Caco-2 (cell line): ENCODE results near the gene MAD1L1. TPM values are rescaled to one million over a fixed set of nuclear protein-coding genes. Genes with fewer than 3 reads are reported as not detected.

Source experiments
- BruUV-seq: library from RNA; stranded (reverse); fragments of 400-500 nt; replicated peaks from 2 replicates; lab custom pipeline; 2021; lab: Mats Ljungman, UMichigan
- CTCF ChIA-PET: fragments of 300-600 bp; sonication (Branson Sonifier 250); formaldehyde crosslinking; loops from one replicate; lab custom pipeline; 2022; ENCODE audit warnings: antibody characterized with exemption; lab: Charles Lee
- POLR2A ChIA-PET: fragments of 300-600 bp; sonication (Branson Sonifier 250); formaldehyde crosslinking; loops from one replicate; lab custom pipeline; 2022; ENCODE audit warnings: antibody characterized with exemption; lab: Charles Lee
- DNase-seq, 2 experiments: peaks; one replicate each; pipeline versions ENCODE4 v3.0.0 to v3.0.0-alpha.2; 2020 to 2022
- H3K27me3 ChIP-seq: replicated peaks from 2 replicates; pipeline ENCODE4 v1.6.0; 2011; ENCODE audit warnings: low read length; ENCODE audit not compliant: control insufficient read depth, insufficient read depth
- H3K36me3 ChIP-seq: 2 replicates; pipeline ENCODE4 v1.5.1; 2011; ENCODE audit warnings: low read length; ENCODE audit not compliant: control insufficient read depth, insufficient read depth
- H3K4me1 ChIP-seq: fragments of 250-450 bp; sonication (Bioruptor Pico); 2 replicates; pipeline ENCODE4 v1.5.1; 2020; ENCODE audit warnings: mild to moderate bottlenecking
- H3K4me3 ChIP-seq: 2 replicates; pipeline ENCODE4 v1.5.1; 2011; ENCODE audit warnings: low read depth, mild to moderate bottlenecking, control low read depth, low read length
- H3K9me3 ChIP-seq: fragments of 250-450 bp; sonication (Bioruptor Pico); 2 replicates; pipeline ENCODE4 v1.5.1; 2020; ENCODE audit warnings: mild to moderate bottlenecking, moderate library complexity
- H3K27ac Mint-ChIP-seq: one replicate; pipeline ENCODE4 v1.8.0; 2022; ENCODE audit warnings: mixed read lengths; ENCODE audit not compliant: unreplicated experiment
- H3K27me3 Mint-ChIP-seq: one replicate; pipeline ENCODE4 v1.8.0; 2022; ENCODE audit warnings: mixed read lengths; ENCODE audit not compliant: insufficient read depth, unreplicated experiment
- H3K36me3 Mint-ChIP-seq: one replicate; pipeline ENCODE4 v1.8.0; 2022; ENCODE audit warnings: mild to moderate bottlenecking, mixed read lengths; ENCODE audit not compliant: insufficient read depth, unreplicated experiment
- H3K4me1 Mint-ChIP-seq: one replicate; pipeline ENCODE4 v1.8.0; 2022; ENCODE audit warnings: low read depth, mixed read lengths; ENCODE audit not compliant: unreplicated experiment
- H3K4me3 Mint-ChIP-seq: one replicate; pipeline ENCODE4 v1.8.0; 2022; ENCODE audit warnings: mild to moderate bottlenecking, moderate library complexity, mixed read lengths; ENCODE audit not compliant: unreplicated experiment
- H3K9me3 Mint-ChIP-seq: one replicate; pipeline ENCODE4 v1.8.0; 2022; ENCODE audit warnings: mixed read lengths; ENCODE audit not compliant: unreplicated experiment
- intact Hi-C: fragments of 100-400 bp; cut with micrococcal nuclease; formaldehyde crosslinking; loops from one replicate; pipeline ENCODE4 v1.10.0; 2022; ENCODE audit not compliant: unreplicated experiment
- total RNA-seq: library from RNA; stranded (reverse); gene quantifications from 2 replicates; pipeline ENCODE4 v1.2.3, GENCODE V29; 2022
- TF ChIP-seq, protein P1 (sequence below), 2 experiments: fragments of 200-600 bp in 1 of 2; IDR thresholded peaks; 1 replicate in 1 of 2; 2 replicates in 1 of 2; pipeline versions ENCODE4 v1.5.1 to v1.8.0; 2011 to 2022; ENCODE audit warnings: antibody characterized with exemption in 1 of 2, control low read depth in 1 of 2, inconsistent platforms in 1 of 2, low read depth in 1 of 2, low read length in 1 of 2, mild to moderate bottlenecking in 1 of 2, moderate library complexity in 1 of 2; ENCODE audit not compliant: insufficient read depth in 1 of 2, severe bottlenecking in 1 of 2, unreplicated experiment in 1 of 2

MAD1L1 gene
- total RNA-seq, 1 experiment from 2014 or later: 58.6 TPM

- no peaks in the 10 kb centered on the region for H3K4me1 ChIP-seq
- CTCF ChIA-PET: no interaction called here
- DNase-seq: no peak
- no peak overlapping the region for H3K4me3 Mint-ChIP-seq
- no peak overlapping the region for H3K27ac Mint-ChIP-seq
- POLR2A ChIA-PET: no interaction called here
- H3K9me3 Mint-ChIP-seq: peaks cover 10% of the 10 kb centered on the region
- H3K9me3 ChIP-seq: no peaks in the 10 kb centered on the region
- intact Hi-C loops: no loop called here
- H3K36me3 ChIP-seq: no peaks in the 10 kb centered on the region; the same call in none of the 2 replicates
- H3K36me3 Mint-ChIP-seq: peaks cover 38% of the 10 kb centered on the region
- no peaks in the 10 kb centered on the region for H3K27me3 ChIP-seq
- no peaks in the 10 kb centered on the region for H3K27me3 Mint-ChIP-seq
- TF ChIP-seq, protein P1, sequence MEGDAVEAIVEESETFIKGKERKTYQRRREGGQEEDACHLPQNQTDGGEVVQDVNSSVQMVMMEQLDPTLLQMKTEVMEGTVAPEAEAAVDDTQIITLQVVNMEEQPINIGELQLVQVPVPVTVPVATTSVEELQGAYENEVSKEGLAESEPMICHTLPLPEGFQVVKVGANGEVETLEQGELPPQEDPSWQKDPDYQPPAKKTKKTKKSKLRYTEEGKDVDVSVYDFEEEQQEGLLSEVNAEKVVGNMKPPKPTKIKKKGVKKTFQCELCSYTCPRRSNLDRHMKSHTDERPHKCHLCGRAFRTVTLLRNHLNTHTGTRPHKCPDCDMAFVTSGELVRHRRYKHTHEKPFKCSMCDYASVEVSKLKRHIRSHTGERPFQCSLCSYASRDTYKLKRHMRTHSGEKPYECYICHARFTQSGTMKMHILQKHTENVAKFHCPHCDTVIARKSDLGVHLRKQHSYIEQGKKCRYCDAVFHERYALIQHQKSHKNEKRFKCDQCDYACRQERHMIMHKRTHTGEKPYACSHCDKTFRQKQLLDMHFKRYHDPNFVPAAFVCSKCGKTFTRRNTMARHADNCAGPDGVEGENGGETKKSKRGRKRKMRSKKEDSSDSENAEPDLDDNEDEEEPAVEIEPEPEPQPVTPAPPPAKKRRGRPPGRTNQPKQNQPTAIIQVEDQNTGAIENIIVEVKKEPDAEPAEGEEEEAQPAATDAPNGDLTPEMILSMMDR (IDR thresholded peaks at IDR 0.05; ENCODE audit: insufficient read depth in 1 of 2, low read depth in 1 of 2, low read length in 1 of 2, severe bottlenecking in 1 of 2, unreplicated experiment in 1 of 2): no peak
- no TSS peak for BruUV-seq
- no peaks in the 10 kb centered on the region for H3K4me1 Mint-ChIP-seq
- no peak overlapping the region for H3K4me3 ChIP-seq
Measured at GRCh38 chr7:1966631-1967200, 266.0 kb downstream of the MAD1L1 start.

GRCh38 chr7:1965579-1966294, 267.0 kb downstream of the MAD1L1 start:
- peaks cover 38% of the 10 kb centered on the region for H3K36me3 Mint-ChIP-seq
- no peak for DNase-seq
- no peak overlapping the region for H3K4me3 Mint-ChIP-seq
- H3K4me3 ChIP-seq: no peak overlapping the region
- no TSS peak for BruUV-seq
- H3K9me3 Mint-ChIP-seq: peaks cover 10% of the 10 kb centered on the region
- H3K27me3 Mint-ChIP-seq: no peaks in the 10 kb centered on the region
- TF ChIP-seq, protein P1 (IDR thresholded peaks at IDR 0.05; ENCODE audit: insufficient read depth in 1 of 2, low read depth in 1 of 2, low read length in 1 of 2, severe bottlenecking in 1 of 2, unreplicated experiment in 1 of 2): no peak
- no peak overlapping the region for H3K27ac Mint-ChIP-seq
- H3K4me1 ChIP-seq: no peaks in the 10 kb centered on the region
- H3K4me1 Mint-ChIP-seq: no peaks in the 10 kb centered on the region
- no peaks in the 10 kb centered on the region for H3K9me3 ChIP-seq
- ChIA-PET CTCF (no interaction called here), POLR2A (no interaction called here)
- intact Hi-C loops: no loop called here
- H3K27me3 ChIP-seq: no peaks in the 10 kb centered on the region
- H3K36me3 ChIP-seq: no peaks in the 10 kb centered on the region; the same call in 1 of the 2 replicates

DNA sequence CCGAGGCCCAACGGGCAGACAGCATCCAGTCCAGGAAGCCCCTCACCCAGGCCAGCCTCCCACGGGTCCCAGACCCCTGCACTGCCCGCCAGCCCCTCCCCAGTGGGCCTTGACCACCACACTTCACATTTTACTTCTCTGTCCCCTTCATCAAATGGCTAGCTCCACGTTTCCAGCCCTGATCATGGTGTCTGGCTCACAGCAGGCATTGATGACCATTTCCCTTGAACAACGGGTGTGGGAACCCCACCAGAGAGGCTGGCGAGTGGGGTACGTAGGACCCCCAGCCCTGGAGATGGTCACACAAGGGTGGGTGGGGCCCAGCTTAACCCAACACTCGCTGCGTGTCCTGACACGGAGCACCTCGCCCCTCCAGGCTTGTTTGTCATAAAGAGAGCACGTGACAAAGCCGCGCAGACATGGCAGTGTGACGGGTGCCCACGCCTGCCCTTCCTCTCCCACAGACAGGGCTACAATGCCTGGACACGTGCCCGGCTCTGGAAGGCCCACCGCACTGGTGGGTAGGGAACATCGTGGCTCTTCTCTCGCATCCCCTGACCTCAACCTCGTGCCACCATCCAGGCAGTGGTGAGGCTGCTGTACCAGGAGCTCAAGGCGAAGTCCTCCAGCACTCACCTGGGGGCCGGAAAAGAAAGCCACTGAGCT, 267.7 kb downstream of the MAD1L1 start:
- no peaks in the 10 kb centered on the region for H3K27me3 Mint-ChIP-seq
- H3K27ac Mint-ChIP-seq: no peak overlapping the region
- DNase-seq: no peak
- Histone ChIP-seq H3K9me3 (no peaks in the 10 kb centered on the region), H3K4me3 (no peak overlapping the region), H3K4me1 (no peaks in the 10 kb centered on the region), H3K36me3 (no peaks in the 10 kb centered on the region; the same call in 1 of the 2 replicates), H3K27me3 (no peaks in the 10 kb centered on the region)
- ChIA-PET CTCF (no interaction called here), POLR2A (no interaction called here)
- H3K4me1 Mint-ChIP-seq: no peaks in the 10 kb centered on the region
- no peak overlapping the region for H3K4me3 Mint-ChIP-seq
- no TSS peak for BruUV-seq
- peaks cover 10% of the 10 kb centered on the region for H3K9me3 Mint-ChIP-seq
- intact Hi-C loops: no loop called here
- TF ChIP-seq, protein P1 (IDR thresholded peaks at IDR 0.05; ENCODE audit: insufficient read depth in 1 of 2, low read depth in 1 of 2, low read length in 1 of 2, severe bottlenecking in 1 of 2, unreplicated experiment in 1 of 2): no peak
- H3K36me3 Mint-ChIP-seq: peaks cover 38% of the 10 kb centered on the region
